Activated B cell treated with CpG ODN at 0.5 μM for 24 hours (primary cell): Measurements from ENCODE around the gene ELOVL5. TPM values are rescaled to one million over a fixed set of nuclear protein-coding genes. Genes with fewer than 3 reads are reported as not detected.

Source experiments
- ATAC-seq: fragments of 200-7000 bp; cut with Tn5 transposase; one replicate; pipeline ENCODE4 v1.10.0; 2021; ENCODE audit warnings: low read depth, mild to moderate bottlenecking, moderate library complexity
- CTCF ChIA-PET: fragments of 350-600 bp; sonication (Branson Sonifier 250); formaldehyde crosslinking; loops from one replicate; lab custom pipeline; 2021; ENCODE audit warnings: antibody characterized with exemption; lab: Charles Lee
- POLR2A ChIA-PET: fragments of 350-600 bp; sonication (Branson Sonifier 250); formaldehyde crosslinking; loops from one replicate; lab custom pipeline; 2021; ENCODE audit warnings: antibody characterized with exemption; lab: Charles Lee
- DNase-seq: peaks from one replicate; pipeline ENCODE4 v3.0.0; 2022
- H3K27ac Mint-ChIP-seq: one replicate; pipeline ENCODE4 v1.8.0; 2020; ENCODE audit warnings: mixed read lengths
- H3K27me3 Mint-ChIP-seq: one replicate; pipeline ENCODE4 v1.8.0; 2021; ENCODE audit warnings: mixed read lengths
- H3K36me3 Mint-ChIP-seq: one replicate; pipeline ENCODE4 v1.8.0; 2021; ENCODE audit warnings: low read depth, mixed read lengths
- H3K4me1 Mint-ChIP-seq: one replicate; pipeline ENCODE4 v1.8.0; 2021; ENCODE audit warnings: mixed read lengths
- H3K4me3 Mint-ChIP-seq: one replicate; pipeline ENCODE4 v1.8.0; 2020; ENCODE audit warnings: mild to moderate bottlenecking, mixed read lengths
- H3K9me3 Mint-ChIP-seq: one replicate; pipeline ENCODE4 v1.8.0; 2020; ENCODE audit warnings: mixed read lengths
- intact Hi-C: fragments of 100-400 bp; cut with micrococcal nuclease; formaldehyde crosslinking; loops from one replicate; pipeline ENCODE4 v1.15.1; 2024
- total RNA-seq: library from RNA; stranded (reverse); gene quantifications from 2 replicates; pipeline ENCODE4 v1.2.3, GENCODE V29; 2022
- TF ChIP-seq, protein P1 (sequence below): fragments of 200-600 bp; IDR thresholded peaks from one replicate; pipeline ENCODE4 v1.8.0; 2022; ENCODE audit warnings: antibody characterized with exemption, mild to moderate bottlenecking

ELOVL5 gene
- total RNA-seq, 1 donor from 2014 or later: 127 TPM

DNA sequence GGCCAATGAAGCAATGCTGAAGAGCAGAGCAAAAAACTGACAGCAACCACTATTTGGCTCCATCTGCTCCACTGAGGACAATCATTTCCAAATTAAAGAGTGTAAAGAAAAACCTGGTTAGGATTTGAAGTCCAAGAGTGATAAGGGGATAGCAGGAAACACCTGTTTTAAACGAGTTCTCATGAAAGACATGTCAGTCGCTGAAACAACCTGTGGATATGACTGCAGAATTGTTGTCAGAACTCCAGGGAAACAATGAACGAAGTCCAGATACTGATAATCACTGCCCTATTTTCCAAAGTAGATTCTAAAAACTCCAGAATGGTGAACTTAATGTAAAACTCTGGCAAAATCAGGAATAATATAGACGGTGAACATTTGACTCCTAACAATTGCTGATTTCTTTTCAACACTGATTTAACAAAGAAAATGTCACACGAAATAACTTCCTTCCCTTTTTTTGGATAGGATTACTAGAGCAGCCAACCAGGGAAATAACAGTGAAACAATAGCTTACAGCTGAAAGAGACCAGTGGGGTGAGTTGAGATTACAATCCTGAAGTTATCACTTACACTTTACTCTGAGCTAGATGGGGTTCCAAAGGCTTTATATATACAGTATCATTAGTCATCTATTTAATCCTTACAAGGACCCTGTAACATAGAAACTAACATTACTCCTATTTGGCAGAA lies 83.7 kb downstream of the ELOVL5 start:
- DNase-seq: no peak
- peak overlapping the region; percentile 39 for H3K4me3 Mint-ChIP-seq
- CTCF ChIA-PET: interaction anchor here (1.3 kb wide), 1 partner anchor 146 kb away, joined by 4 read pairs; no protein-coding TSS in a partner anchor
- peaks cover 88% of the 10 kb centered on the region for H3K36me3 Mint-ChIP-seq
- POLR2A ChIA-PET: no interaction called here
- intact Hi-C loops: loop anchor here (2.0 kb wide), 1 partner anchor 14 kb away; no protein-coding TSS in a partner anchor
- peak overlapping the region; percentile 67 for H3K27ac Mint-ChIP-seq
- TF ChIP-seq, protein P1, sequence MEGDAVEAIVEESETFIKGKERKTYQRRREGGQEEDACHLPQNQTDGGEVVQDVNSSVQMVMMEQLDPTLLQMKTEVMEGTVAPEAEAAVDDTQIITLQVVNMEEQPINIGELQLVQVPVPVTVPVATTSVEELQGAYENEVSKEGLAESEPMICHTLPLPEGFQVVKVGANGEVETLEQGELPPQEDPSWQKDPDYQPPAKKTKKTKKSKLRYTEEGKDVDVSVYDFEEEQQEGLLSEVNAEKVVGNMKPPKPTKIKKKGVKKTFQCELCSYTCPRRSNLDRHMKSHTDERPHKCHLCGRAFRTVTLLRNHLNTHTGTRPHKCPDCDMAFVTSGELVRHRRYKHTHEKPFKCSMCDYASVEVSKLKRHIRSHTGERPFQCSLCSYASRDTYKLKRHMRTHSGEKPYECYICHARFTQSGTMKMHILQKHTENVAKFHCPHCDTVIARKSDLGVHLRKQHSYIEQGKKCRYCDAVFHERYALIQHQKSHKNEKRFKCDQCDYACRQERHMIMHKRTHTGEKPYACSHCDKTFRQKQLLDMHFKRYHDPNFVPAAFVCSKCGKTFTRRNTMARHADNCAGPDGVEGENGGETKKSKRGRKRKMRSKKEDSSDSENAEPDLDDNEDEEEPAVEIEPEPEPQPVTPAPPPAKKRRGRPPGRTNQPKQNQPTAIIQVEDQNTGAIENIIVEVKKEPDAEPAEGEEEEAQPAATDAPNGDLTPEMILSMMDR: no peak
- peaks cover 55% of the 10 kb centered on the region for H3K4me1 Mint-ChIP-seq
- no peaks in the 10 kb centered on the region for H3K27me3 Mint-ChIP-seq
- H3K9me3 Mint-ChIP-seq: no peaks in the 10 kb centered on the region
- peak; percentile 37 for ATAC-seq

DNA sequence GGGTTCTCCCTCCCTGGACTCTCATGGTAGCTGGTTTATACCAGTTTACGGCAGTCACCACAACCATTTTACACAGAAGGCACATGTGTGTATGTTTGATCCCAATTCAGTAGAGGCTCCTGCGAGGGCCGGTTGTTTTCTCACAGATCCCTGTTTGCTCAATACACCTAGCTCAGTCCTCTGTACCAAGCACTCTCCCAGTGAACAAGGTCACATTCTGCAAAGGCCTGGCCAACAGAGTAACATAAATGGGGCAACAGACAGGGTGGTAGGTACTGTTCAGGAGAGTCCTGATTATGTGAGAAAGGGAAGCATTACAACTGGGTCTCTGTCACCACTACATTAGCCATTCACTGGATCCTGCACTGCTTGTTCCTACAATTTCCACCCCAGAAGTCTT lies 84.4 kb downstream of the ELOVL5 start:
- ATAC-seq: no peak
- ChIA-PET POLR2A (interaction anchor here (1.0 to 1.3 kb wide), 2 partner anchors 10 to 53 kb away, joined by 3 to 6 read pairs; no protein-coding TSS in a partner anchor), CTCF (interaction anchor here (1.0 to 1.3 kb wide), 2 partner anchors 9 to 147 kb away, joined by 4 read pairs; no protein-coding TSS in a partner anchor)
- Mint-ChIP-seq H3K4me1 (peaks cover 56% of the 10 kb centered on the region), H3K9me3 (no peaks in the 10 kb centered on the region), H3K27me3 (no peaks in the 10 kb centered on the region), H3K27ac (peak overlapping the region; percentile 67), H3K36me3 (peaks cover 88% of the 10 kb centered on the region), H3K4me3 (peak overlapping the region; percentile 39)
- no peak for DNase-seq
- TF ChIP-seq, protein P1: no peak
- intact Hi-C loops: loop anchor here (2.0 kb wide), 1 partner anchor 14 kb away; no protein-coding TSS in a partner anchor

- TF ChIP-seq, protein P1: no peak
- Mint-ChIP-seq H3K4me3 (no peak overlapping the region), H3K27ac (peak overlapping the region; percentile 67), H3K4me1 (peaks cover 57% of the 10 kb centered on the region), H3K36me3 (peaks cover 88% of the 10 kb centered on the region), H3K27me3 (no peaks in the 10 kb centered on the region), H3K9me3 (peaks cover under 1% of the 10 kb centered on the region)
- intact Hi-C loops: loop anchor here (2.0 kb wide), 2 partner anchors 13 kb away; no protein-coding TSS in a partner anchor
- ChIA-PET CTCF (interaction anchor here (1.0 to 1.3 kb wide), 2 partner anchors 9 to 147 kb away, joined by 4 read pairs; no protein-coding TSS in a partner anchor), POLR2A (interaction anchor here (0.7 to 1.3 kb wide), 3 partner anchors 10 to 52 kb away, joined by 3 to 6 read pairs (median 4); no protein-coding TSS in a partner anchor)
- ATAC-seq (no peak), DNase-seq (no peak)
Measured at GRCh38 chr6:53263917-53264316, 84.8 kb downstream of the ELOVL5 start.

DNA sequence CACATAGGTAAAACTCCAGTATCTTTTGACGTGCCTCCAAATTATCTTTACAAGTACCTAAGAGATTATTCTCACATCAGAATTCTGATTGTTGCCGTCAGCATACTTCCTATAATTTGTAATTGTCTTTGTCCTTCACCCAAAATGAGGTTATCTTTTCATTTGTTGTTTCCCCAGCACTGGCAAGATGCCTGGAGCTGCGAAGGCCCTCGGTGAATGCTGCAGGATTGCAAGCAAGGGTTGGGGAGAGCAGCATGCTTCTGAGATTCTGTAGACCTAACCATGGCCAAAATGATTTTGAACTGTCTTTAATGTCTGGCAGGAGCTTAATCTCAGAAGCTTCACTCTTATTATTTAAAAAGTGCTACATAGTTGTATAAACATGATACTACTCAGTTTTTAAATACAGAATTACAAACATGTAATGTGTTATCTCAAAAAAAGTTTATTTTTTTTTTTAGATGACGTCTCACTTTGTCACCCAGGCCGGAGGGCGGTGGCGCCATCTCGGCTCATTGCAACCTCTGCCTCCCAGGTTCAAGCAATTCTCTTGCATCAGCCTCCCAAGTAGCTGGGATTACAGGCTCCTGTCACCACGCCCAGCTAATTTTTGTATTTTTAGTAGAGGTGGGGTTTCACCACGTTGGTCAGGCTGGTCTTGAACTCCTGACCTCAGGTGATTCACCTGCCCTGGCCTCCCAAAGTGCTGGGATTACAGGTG lies 88.7 kb downstream of the ELOVL5 start:
- H3K27me3 Mint-ChIP-seq: no peaks in the 10 kb centered on the region
- peaks cover 68% of the 10 kb centered on the region for H3K4me1 Mint-ChIP-seq
- DNase-seq: no peak
- CTCF ChIA-PET: interaction anchor here (0.6 to 1.1 kb wide), 2 partner anchors 13 to 177 kb away, joined by 3 read pairs; no protein-coding TSS in a partner anchor
- no peak for ATAC-seq
- H3K9me3 Mint-ChIP-seq: peaks cover 2% of the 10 kb centered on the region
- H3K27ac Mint-ChIP-seq: no peak overlapping the region
- H3K36me3 Mint-ChIP-seq: peaks cover 75% of the 10 kb centered on the region
- TF ChIP-seq, protein P1: no peak
- no peak overlapping the region for H3K4me3 Mint-ChIP-seq
- intact Hi-C loops: loop anchor here (10.0 kb wide), 1 partner anchor 265 kb away; the partner anchor contains the start of gene GSTA4
- POLR2A ChIA-PET: interaction anchor here (0.6 kb wide), 1 partner anchor 72 kb away, joined by 3 read pairs; no protein-coding TSS in a partner anchor
